Neuronal stem cell (in vitro differentiated cells): ENCODE results near the gene CNN1.
"Not testable (repeated sequence)": the region's sequence is repeated elsewhere in the genome, so short reads cannot be mapped to it uniquely, and the experiment has no call there.

Experiments used
- DNase-seq: peaks from one replicate; pipeline ENCODE4 v3.0.0-alpha.2; 2013; ENCODE audit warnings: low spot score
- H2AFZ ChIP-seq: one replicate; pipeline ENCODE4 v1.6.1; 2013; ENCODE audit warnings: mild to moderate bottlenecking, low read length, inconsistent platforms
- H2AK5ac ChIP-seq: 2 replicates; pipeline ENCODE4 v1.6.1; 2013; ENCODE audit warnings: low read depth, mild to moderate bottlenecking, inconsistent platforms, low read length, moderate library complexity, mixed read lengths
- H2BK120ac ChIP-seq: 2 replicates; pipeline ENCODE4 v1.6.1; 2013; ENCODE audit warnings: low read depth, mild to moderate bottlenecking, inconsistent platforms, low read length, moderate library complexity, mixed read lengths
- H2BK12ac ChIP-seq: one replicate; pipeline ENCODE4 v1.6.1; 2013; ENCODE audit warnings: low read length, inconsistent platforms
- H2BK15ac ChIP-seq: 2 replicates; pipeline ENCODE4 v1.6.1; 2013; ENCODE audit warnings: mild to moderate bottlenecking, low read length, inconsistent platforms, mixed read lengths
- H2BK5ac ChIP-seq: one replicate; pipeline ENCODE4 v1.6.1; 2013; ENCODE audit warnings: inconsistent platforms, mild to moderate bottlenecking, low read length, moderate library complexity
- H3K14ac ChIP-seq: one replicate; pipeline ENCODE4 v1.6.1; 2013; ENCODE audit warnings: low read length, inconsistent platforms
- H3K18ac ChIP-seq: 2 replicates; pipeline ENCODE4 v1.6.1; 2013; ENCODE audit warnings: low read length, inconsistent platforms
- H3K23ac ChIP-seq: 2 replicates; pipeline ENCODE4 v1.6.1; 2013; ENCODE audit warnings: low read depth, mild to moderate bottlenecking, mixed read lengths, low read length, inconsistent platforms; ENCODE audit not compliant: poor library complexity
- H3K27ac ChIP-seq: replicated peaks from 3 replicates; pipeline ENCODE4 v1.5.1; 2013; ENCODE audit warnings: low read length, inconsistent platforms
- H3K27me3 ChIP-seq, 3 experiments: 2 replicates each; pipeline ENCODE4 v1.6.1; 2013; ENCODE audit warnings: low read length in 3 of 3, mild to moderate bottlenecking in 2 of 3, inconsistent platforms in 1 of 3, low read depth in 1 of 3, mixed read lengths in 1 of 3, moderate library complexity in 1 of 3; ENCODE audit not compliant: control insufficient read depth in 3 of 3, insufficient read depth in 3 of 3
- H3K36me3 ChIP-seq, 2 donors: replicated peaks in 1 of 2; 2 replicates each; pipeline ENCODE4 v1.6.1; 2013; ENCODE audit warnings: low read length in 2 of 2; ENCODE audit not compliant: control insufficient read depth in 2 of 2, insufficient read depth in 2 of 2
- H3K4ac ChIP-seq: 2 replicates; pipeline ENCODE4 v1.6.1; 2013; ENCODE audit warnings: inconsistent platforms, mild to moderate bottlenecking, low read length, moderate library complexity
- H3K4me1 ChIP-seq, 2 donors: 1 replicate in 1 of 2; 2 replicates in 1 of 2; pipeline ENCODE4 v1.6.1; 2013; ENCODE audit warnings: low read length in 2 of 2, low read depth in 1 of 2; ENCODE audit not compliant: control insufficient read depth in 2 of 2, insufficient read depth in 1 of 2
- H3K4me2 ChIP-seq: one replicate; pipeline ENCODE4 v1.6.1; 2013; ENCODE audit warnings: mild to moderate bottlenecking, low read length, inconsistent platforms; ENCODE audit not compliant: insufficient read depth, poor library complexity, severe bottlenecking
- H3K4me3 ChIP-seq, 2 donors: 2 replicates each; pipeline ENCODE4 v1.5.1; 2013; ENCODE audit warnings: low read length in 2 of 2, mild to moderate bottlenecking in 2 of 2, inconsistent platforms in 1 of 2, moderate library complexity in 1 of 2
- H3K79me1 ChIP-seq: one replicate; pipeline ENCODE4 v1.6.1; 2013; ENCODE audit warnings: low read depth, mild to moderate bottlenecking, inconsistent platforms, low read length, moderate library complexity
- H3K9ac ChIP-seq: one replicate; pipeline ENCODE4 v1.6.1; 2013; ENCODE audit warnings: mild to moderate bottlenecking, low read depth, low read length, inconsistent platforms; ENCODE audit not compliant: poor library complexity
- H3K9me3 ChIP-seq, 2 donors: replicated peaks in 1 of 2; 2 replicates each; pipeline versions ENCODE3 to v1.6.1; 2013; ENCODE audit warnings: low read length in 2 of 2, mild to moderate bottlenecking in 2 of 2, inconsistent platforms in 1 of 2, low read depth in 1 of 2, mixed read lengths in 1 of 2, moderate library complexity in 1 of 2; ENCODE audit not compliant: control insufficient read depth in 2 of 2, insufficient read depth in 1 of 2
- H4K8ac ChIP-seq: one replicate; pipeline ENCODE4 v1.6.1; 2013; ENCODE audit warnings: low read depth, mild to moderate bottlenecking, inconsistent platforms, low read length, moderate library complexity
- H4K91ac ChIP-seq: one replicate; pipeline ENCODE4 v1.6.1; 2013; ENCODE audit warnings: low read length, low read depth, mild to moderate bottlenecking, inconsistent platforms; ENCODE audit not compliant: poor library complexity
- WGBS, 2 donors: extraction: QIAGEN DNeasy Blood & Tissue Kit; methylation state at CpG; one replicate each; pipeline ENCODE4 v1.1.7; 2013; ENCODE audit warnings: missing lambda C conversion rate in 2 of 2, mixed read lengths in 1 of 2; ENCODE audit not compliant: insufficient read length in 2 of 2, insufficient replicate concordance in 1 of 2; ENCODE audit errors: extremely low coverage in 2 of 2; 5-methylcytosine and 5-hydroxymethylcytosine counted together

The CNN1 gene

DNA sequence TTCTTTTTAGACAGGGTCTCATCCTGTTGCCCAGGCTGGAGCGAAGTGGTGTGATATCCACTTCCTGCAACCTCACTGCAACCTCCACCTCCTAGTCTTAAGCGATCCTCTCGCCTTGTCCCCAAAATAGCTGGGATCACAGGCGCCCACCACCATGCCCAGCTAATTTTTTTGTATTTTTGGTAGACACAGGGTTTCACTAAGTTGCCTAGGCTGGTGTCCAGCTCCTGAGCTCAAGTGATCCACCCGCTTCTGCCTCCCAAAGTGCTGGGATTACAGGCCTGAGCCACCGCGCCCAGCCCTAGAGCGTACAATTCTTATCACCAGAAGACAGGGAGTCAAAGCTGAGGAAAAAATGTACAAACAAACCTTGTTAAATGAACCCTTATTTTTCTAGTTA, 24.9 kb downstream of the CNN1 start:
- Histone ChIP-seq H3K4ac (no peak overlapping the region), H3K27me3 (no peaks in the 10 kb centered on the region), H4K91ac (no peak overlapping the region), H3K79me1 (peaks cover 3% of the 10 kb centered on the region), H2AK5ac (no peak overlapping the region), H3K36me3 (no peaks in the 10 kb centered on the region), H2BK12ac (no peak overlapping the region), H2BK15ac (no peak overlapping the region), H3K9me3 (no peaks in the 10 kb centered on the region), H2AFZ (no peak overlapping the region), H3K4me3 (no peak overlapping the region), H3K14ac (no peak overlapping the region), H3K4me2 (no peak overlapping the region), H4K8ac (no peak overlapping the region), H3K4me1 (no peaks in the 10 kb centered on the region), H2BK5ac (no peak overlapping the region), H3K9ac (no peak overlapping the region), H3K27ac (no peak overlapping the region), H3K23ac (no peak overlapping the region), H3K18ac (no peak overlapping the region), H2BK120ac (no peak overlapping the region)
- WGBS, 2 donors, result no CpG with 5 or more reads among the region's 8 CpGs
- no peak for DNase-seq

DNA sequence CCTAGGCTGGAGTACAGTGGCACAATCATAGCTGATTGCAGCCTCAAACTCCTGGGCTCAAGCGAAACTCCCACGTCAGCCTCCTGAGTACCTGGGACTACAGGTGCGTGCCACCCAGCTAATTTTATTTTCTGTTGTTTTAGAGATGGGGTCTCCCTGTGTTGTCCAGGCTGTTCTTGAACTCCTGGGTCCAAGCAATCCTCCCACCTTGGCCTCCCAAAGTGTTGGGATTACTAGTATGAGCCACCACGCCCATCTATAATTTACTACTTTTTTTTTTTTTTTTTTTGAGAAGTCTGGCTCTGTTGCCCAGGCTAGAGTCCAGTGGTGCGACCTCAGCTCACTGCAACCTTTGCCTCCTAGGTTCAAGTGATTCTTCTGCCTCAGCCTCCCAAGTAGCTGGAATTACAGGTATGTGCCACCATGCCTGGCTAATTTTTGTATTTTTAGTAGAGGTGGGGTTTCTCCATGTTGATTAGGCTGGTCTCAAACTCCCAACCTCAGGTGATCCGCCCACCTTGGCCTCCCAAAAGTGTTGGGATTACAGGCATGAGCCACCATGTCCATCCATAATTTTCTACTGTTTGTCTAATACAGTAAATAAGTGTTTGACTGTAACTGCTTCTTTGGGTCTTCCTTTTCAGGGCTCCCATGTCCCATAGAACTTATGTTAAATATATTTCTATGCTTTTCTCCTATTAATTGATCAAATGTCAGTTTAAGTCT, 25.6 kb downstream of the CNN1 start:
- not testable (repeated sequence) for H3K36me3 ChIP-seq, H4K91ac ChIP-seq, H2AFZ ChIP-seq, H2AK5ac ChIP-seq, H3K9me3 ChIP-seq, H2BK12ac ChIP-seq, H3K27ac ChIP-seq, H3K9ac ChIP-seq, H3K27me3 ChIP-seq, H3K18ac ChIP-seq, H3K14ac ChIP-seq, H2BK5ac ChIP-seq, H2BK120ac ChIP-seq, H3K4me3 ChIP-seq, H3K4me1 ChIP-seq, H2BK15ac ChIP-seq, DNase-seq, H3K4ac ChIP-seq, H3K23ac ChIP-seq, H4K8ac ChIP-seq, H3K79me1 ChIP-seq, H3K4me2 ChIP-seq
- WGBS, 2 donors, result no CpG with 5 or more reads among the region's 6 CpGs

DNA sequence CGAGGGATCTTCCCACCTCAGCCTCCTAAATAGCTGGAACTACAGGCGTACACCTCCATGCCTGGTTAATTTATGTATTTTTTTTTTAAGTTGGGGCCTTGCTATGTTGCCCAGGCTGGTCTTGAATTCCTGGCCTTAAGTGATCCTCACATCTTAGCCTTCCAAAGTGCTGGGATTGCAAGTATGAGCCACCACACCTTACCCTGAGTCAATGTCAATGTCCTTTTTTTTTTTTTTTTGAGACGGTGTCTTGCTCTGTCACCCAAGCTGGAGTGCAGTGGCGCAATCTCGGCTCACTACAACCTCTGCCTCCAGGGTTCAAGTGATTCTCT, 27.0 kb downstream of the CNN1 start:
- not testable (repeated sequence) for H2BK120ac ChIP-seq, H3K14ac ChIP-seq, H4K8ac ChIP-seq, H3K4me2 ChIP-seq, H2BK5ac ChIP-seq, H3K36me3 ChIP-seq, H2AFZ ChIP-seq, H3K4me3 ChIP-seq, H2AK5ac ChIP-seq, DNase-seq, H3K79me1 ChIP-seq, H3K18ac ChIP-seq, H3K4ac ChIP-seq, H3K27me3 ChIP-seq, H3K4me1 ChIP-seq, H3K9ac ChIP-seq, H2BK12ac ChIP-seq, H3K27ac ChIP-seq, H3K23ac ChIP-seq, H3K9me3 ChIP-seq, H2BK15ac ChIP-seq, H4K91ac ChIP-seq
- no CpG with 5 or more reads among the region's 5 CpGs for WGBS, 2 donors

DNA sequence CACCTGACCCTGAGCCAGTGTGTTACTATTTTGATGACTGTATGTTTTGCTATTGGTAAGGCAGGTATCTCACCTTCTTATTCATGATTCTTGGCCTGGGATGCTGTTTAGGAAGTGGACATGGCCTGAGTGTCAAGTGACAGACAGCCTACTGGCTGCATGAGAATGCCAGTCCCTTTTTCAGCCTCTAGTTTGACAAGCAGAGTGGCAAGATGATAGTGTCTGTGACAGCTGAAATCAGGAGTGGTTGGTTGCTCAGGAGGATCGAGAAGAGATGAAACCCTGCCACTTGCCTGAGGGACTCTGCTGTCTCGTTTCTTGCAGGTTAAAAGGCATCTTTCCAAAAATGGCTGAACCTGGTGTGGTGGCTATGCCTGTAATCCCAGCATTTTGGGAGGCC, 27.5 kb downstream of the CNN1 start:
- Histone ChIP-seq H2AK5ac (no peak overlapping the region), H3K79me1 (no peaks in the 10 kb centered on the region), H3K4me1 (no peaks in the 10 kb centered on the region), H3K14ac (no peak overlapping the region), H2BK12ac (no peak overlapping the region), H2AFZ (no peak overlapping the region), H4K91ac (no peak overlapping the region), H3K4me3 (no peak overlapping the region), H3K36me3 (no peaks in the 10 kb centered on the region), H4K8ac (no peak overlapping the region), H3K18ac (no peak overlapping the region), H3K4ac (no peak overlapping the region), H3K9ac (peak overlapping the region; percentile 3), H2BK15ac (no peak overlapping the region), H2BK120ac (no peak overlapping the region), H3K4me2 (no peak overlapping the region), H3K23ac (no peak overlapping the region), H2BK5ac (no peak overlapping the region), H3K27ac (no peak overlapping the region), H3K27me3 (no peaks in the 10 kb centered on the region), H3K9me3 (no peaks in the 10 kb centered on the region)
- no peak for DNase-seq
- no CpG with 5 or more reads among the region's 2 CpGs for WGBS, 2 donors
